Loucy (cell line): ENCODE measurements around the gene CFP.

ENCODE experiments used
- EZH2phosphoT487 ChIP-seq: fragments of 200-600 bp; IDR thresholded peaks from 2 replicates; pipeline ENCODE4 v1.6.1; 2018; ENCODE audit warnings: antibody characterized with exemption, mild to moderate bottlenecking, moderate library complexity, borderline replicate concordance
- TF ChIP-seq, protein P1 (sequence below): fragments of 200-600 bp; sonication (generic); conservative IDR thresholded peaks from 2 replicates; pipeline ENCODE4 v1.5.1; 2014; ENCODE audit warnings: mild to moderate bottlenecking, antibody characterized with exemption, low read length

DNA sequence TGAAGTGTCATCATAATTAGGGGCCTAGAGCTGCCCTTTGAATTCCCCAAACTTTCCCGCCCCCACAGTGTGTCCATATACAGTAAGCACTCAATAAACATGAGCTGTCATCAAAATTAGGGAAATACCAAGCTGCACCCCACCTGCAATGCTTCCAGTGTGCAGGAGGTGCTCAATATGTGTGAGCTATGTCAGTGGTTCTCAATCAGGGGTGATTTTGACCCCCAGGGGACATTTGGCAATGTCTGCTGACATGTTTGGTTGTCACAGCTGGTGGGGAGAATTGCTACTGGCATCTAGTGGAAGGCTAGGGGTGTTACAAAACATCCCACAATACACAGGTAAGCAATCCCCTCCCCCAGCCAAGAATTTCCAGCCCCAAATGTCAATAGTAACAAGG is 748 bp downstream of the CFP start:
- TF ChIP-seq, protein P1, sequence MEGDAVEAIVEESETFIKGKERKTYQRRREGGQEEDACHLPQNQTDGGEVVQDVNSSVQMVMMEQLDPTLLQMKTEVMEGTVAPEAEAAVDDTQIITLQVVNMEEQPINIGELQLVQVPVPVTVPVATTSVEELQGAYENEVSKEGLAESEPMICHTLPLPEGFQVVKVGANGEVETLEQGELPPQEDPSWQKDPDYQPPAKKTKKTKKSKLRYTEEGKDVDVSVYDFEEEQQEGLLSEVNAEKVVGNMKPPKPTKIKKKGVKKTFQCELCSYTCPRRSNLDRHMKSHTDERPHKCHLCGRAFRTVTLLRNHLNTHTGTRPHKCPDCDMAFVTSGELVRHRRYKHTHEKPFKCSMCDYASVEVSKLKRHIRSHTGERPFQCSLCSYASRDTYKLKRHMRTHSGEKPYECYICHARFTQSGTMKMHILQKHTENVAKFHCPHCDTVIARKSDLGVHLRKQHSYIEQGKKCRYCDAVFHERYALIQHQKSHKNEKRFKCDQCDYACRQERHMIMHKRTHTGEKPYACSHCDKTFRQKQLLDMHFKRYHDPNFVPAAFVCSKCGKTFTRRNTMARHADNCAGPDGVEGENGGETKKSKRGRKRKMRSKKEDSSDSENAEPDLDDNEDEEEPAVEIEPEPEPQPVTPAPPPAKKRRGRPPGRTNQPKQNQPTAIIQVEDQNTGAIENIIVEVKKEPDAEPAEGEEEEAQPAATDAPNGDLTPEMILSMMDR, result peak; percentile 37
- no peak for TF ChIP-seq EZH2phosphoT487
